Transverse colon (tissue), 4 donors: Measurements from ENCODE around the gene SREBF1. TPM values are rescaled to one million over a fixed set of nuclear protein-coding genes. Genes with fewer than 3 reads are reported as not detected.

Source experiments
- DNase-seq: peaks from one replicate; pipeline ENCODE4 v3.0.0-alpha.2; 2019
- H3K27ac ChIP-seq, 4 donors: fragments of 200-600 bp; sonication (generic); 2 replicates each; pipeline ENCODE4 v1.5.1; 2016 to 2018; ENCODE audit warnings: inconsistent platforms in 4 of 4
- H3K27me3 ChIP-seq: fragments of 200-600 bp; sonication (generic); 2 replicates; pipeline ENCODE4 v1.5.1; 2017; ENCODE audit warnings: inconsistent platforms
- H3K36me3 ChIP-seq, 4 donors: fragments of 200-600 bp; sonication (generic); 2 replicates each; pipeline ENCODE4 v1.5.1; 2017 to 2019; ENCODE audit warnings: inconsistent platforms in 4 of 4
- H3K4me1 ChIP-seq, 4 donors: fragments of 200-600 bp; sonication (generic); 2 replicates each; pipeline ENCODE4 v1.5.1; 2017 to 2020; ENCODE audit warnings: inconsistent platforms in 4 of 4
- H3K4me3 ChIP-seq, 4 donors: fragments of 200-600 bp; sonication (generic); 1 replicate in 1 of 4; 2 replicates in 3 of 4; pipeline versions ENCODE4 v1.5.1 to v1.6.1; 2017 to 2019; ENCODE audit warnings: inconsistent platforms in 4 of 4
- H3K9me3 ChIP-seq, 2 donors: fragments of 200-600 bp; sonication (generic); 2 replicates each; pipeline ENCODE4 v1.5.1; 2017 to 2019; ENCODE audit warnings: inconsistent platforms in 2 of 2
- CTCF ChIP-seq, 5 experiments: fragments of 200-600 bp in 3 of 5; fragments of 450-650 bp in 2 of 5; sonication (generic) in 3 of 5; IDR thresholded peaks; 1 replicate in 2 of 5; 2 replicates in 3 of 5; pipeline ENCODE4 v1.5.1; 2016 to 2017; ENCODE audit warnings: antibody characterized with exemption in 5 of 5, inconsistent platforms in 3 of 5, mild to moderate bottlenecking in 2 of 5, moderate library complexity in 1 of 5
- EP300 ChIP-seq: sonication (generic); formaldehyde crosslinking; IDR thresholded peaks from one replicate; pipeline ENCODE4 v1.6.1; 2017; ENCODE audit warnings: antibody characterized with exemption, low read depth
- POLR2A ChIP-seq: fragments of 450-650 bp; IDR thresholded peaks from one replicate; pipeline ENCODE4 v1.6.1; 2016; ENCODE audit warnings: antibody characterized with exemption, mild to moderate bottlenecking, moderate library complexity
- POLR2AphosphoS5 ChIP-seq, 3 donors: sonication (generic); formaldehyde crosslinking; IDR thresholded peaks; one replicate each; pipeline ENCODE4 v1.6.1; 2016; ENCODE audit warnings: antibody characterized with exemption in 3 of 3
- WGBS, 2 donors: methylation state at CpG; one replicate each; pipeline ENCODE4 v1.1.5; 2018; ENCODE audit warnings: low coverage in 1 of 2; 5-methylcytosine and 5-hydroxymethylcytosine counted together
- in situ Hi-C, 4 donors: fragments of 200-750 bp; cut with MboI; loops; one replicate each; pipeline versions ENCODE4 v1.15.0 to v1.15.1; 2017; ENCODE audit warnings: low sequenced_read_pairs in 3 of 4, low pct_ligation_motif_present in 1 of 4, low pct_unique_long_range_greater_than_20kb in 1 of 4
- intact Hi-C: fragments of 100-400 bp; cut with DNase I; formaldehyde crosslinking; loops from one replicate; pipeline ENCODE4 v1.15.1; 2023; ENCODE audit warnings: low total_unique reads
- total RNA-seq, 4 donors: library from RNA; depleted of rRNA; stranded (reverse); fragments of >200 nt; gene quantifications; one replicate each; pipeline ENCODE4 v1.1.0, GENCODE V29; 2016

SREBF1 gene
- total RNA-seq, 4 donors from 2014 or later: 45.7 to 206 (median 148) TPM

GRCh38 chr17:17866425-17866824 is 29.6 kb upstream of the SREBF1 start:
- in situ Hi-C loops (loop anchor here in 2 of 4 donors (10.0 to 25.0 kb wide), 2 partner anchors 62 to 179 kb away; partner anchors contain the start of gene RAI1 (in 1 of the 2)), intact Hi-C loops (loop anchor here (5.0 kb wide), 1 partner anchor 171 kb away; the partner anchor contains the start of genes ATPAF2 and GID4)
- Histone ChIP-seq H3K4me3 (no peak overlapping the region), H3K36me3 (no peaks in the 10 kb centered on the region), H3K4me1 (peaks cover 0 to 9% (median 2%) of the 10 kb centered on the region in 4 donors), H3K27me3 (no peaks in the 10 kb centered on the region), H3K9me3 (no peaks in the 10 kb centered on the region), H3K27ac (no peak overlapping the region)
- no peak for TF ChIP-seq POLR2AphosphoS5 (IDR thresholded peaks at IDR 0.05)
- TF ChIP-seq POLR2A: no peak
- no peak for TF ChIP-seq EP300
- no peak for TF ChIP-seq CTCF (IDR thresholded peaks at IDR 0.05)
- 85% methylated on average over 3 of the region's 3 CpGs; no CpG with 5 or more reads in 1 of the 2 donors for WGBS, 2 donors
- DNase-seq: no peak

GRCh38 chr17:17865035-17865434 is 28.2 kb upstream of the SREBF1 start:
- no peaks in the 10 kb centered on the region for H3K36me3 ChIP-seq

GRCh38 chr17:17860766-17861107 is 24.0 kb upstream of the SREBF1 start:
- H3K27me3 ChIP-seq: no peaks in the 10 kb centered on the region
- in situ Hi-C loops: loop anchor here in 3 of 4 donors (5.0 to 25.0 kb wide), 4 partner anchors 53 to 183 kb away; partner anchors contain the start of gene RAI1 (in 1 of the 3)
- intact Hi-C loops: loop anchor here (2.0 kb wide), 1 partner anchor 48 kb away; no protein-coding TSS in a partner anchor
- H3K27ac ChIP-seq: no peak overlapping the region
- H3K4me1 ChIP-seq: no peaks in the 10 kb centered on the region
- no peak for DNase-seq
- TF ChIP-seq POLR2AphosphoS5 (IDR thresholded peaks at IDR 0.05): no peak
- no peak for TF ChIP-seq EP300
- no peak for TF ChIP-seq CTCF (IDR thresholded peaks at IDR 0.05)
- TF ChIP-seq POLR2A: no peak
- no peak overlapping the region for H3K4me3 ChIP-seq
- 51% methylated on average over 5 of the region's 5 CpGs; no CpG with 5 or more reads in 1 of the 2 donors for WGBS, 2 donors
- H3K9me3 ChIP-seq: no peaks in the 10 kb centered on the region
- H3K36me3 ChIP-seq: no peaks in the 10 kb centered on the region

More at GRCh38 chr17:17865035-17865434, 28.2 kb upstream of the SREBF1 start:
- DNase-seq: no peak
- 86 to 100% methylated on average over 1 of the region's 1 CpG for WGBS, 2 donors
- Histone ChIP-seq H3K4me3 (no peak overlapping the region), H3K27ac (no peak overlapping the region), H3K27me3 (no peaks in the 10 kb centered on the region), H3K9me3 (no peaks in the 10 kb centered on the region), H3K4me1 (peaks cover 0 to 9% (median 2%) of the 10 kb centered on the region in 4 donors)
- intact Hi-C loops (loop anchor here (5.0 kb wide), 1 partner anchor 172 kb away; the partner anchor contains the start of genes ATPAF2 and GID4), in situ Hi-C loops (loop anchor here in 2 of 4 donors (10.0 to 25.0 kb wide), 2 partner anchors 60 to 178 kb away; partner anchors contain the start of gene RAI1 (in 1 of the 2))
- TF ChIP-seq EP300: no peak
- TF ChIP-seq CTCF (IDR thresholded peaks at IDR 0.05): no peak
- TF ChIP-seq POLR2A: no peak
- TF ChIP-seq POLR2AphosphoS5 (IDR thresholded peaks at IDR 0.05): no peak

GRCh38 chr17:17859909-17860765 is 23.4 kb upstream of the SREBF1 start:
- in situ Hi-C loops: loop anchor here in 3 of 4 donors (5.0 to 25.0 kb wide), 5 partner anchors 43 to 183 kb away; partner anchors contain the start of gene RAI1 (in 1 of the 3)
- TF ChIP-seq POLR2AphosphoS5 (IDR thresholded peaks at IDR 0.05) (peak in 1 of 3 donors; percentile 5), CTCF (IDR thresholded peaks at IDR 0.05) (peak; percentile 94 to 98 (median 95)), EP300 (no peak), POLR2A (no peak)

More at GRCh38 chr17:17859909-17860765, 23.4 kb upstream of the SREBF1 start:
- intact Hi-C loops: loop anchor here (2.0 kb wide), 2 partner anchors 47 to 179 kb away; partner anchors contain the start of gene RAI1
- peaks cover 0 to 3% (median 0%) of the 10 kb centered on the region in 4 donors for H3K4me1 ChIP-seq
- 36 to 40% methylated on average over 2 to 9 of the region's 9 CpGs for WGBS, 2 donors
- no peaks in the 10 kb centered on the region for H3K27me3 ChIP-seq
- H3K4me3 ChIP-seq: no peak overlapping the region
- no peaks in the 10 kb centered on the region for H3K9me3 ChIP-seq
- peak overlapping the region in 1 of 4 donors; percentile 10 for H3K27ac ChIP-seq
- DNase-seq: peak; percentile 68
- no peaks in the 10 kb centered on the region for H3K36me3 ChIP-seq
